Astrocyte (in vitro differentiated cells and primary cell): ENCODE measurements around the gene RASGEF1C. TPM values are rescaled to one million over a fixed set of nuclear protein-coding genes. Genes with fewer than 3 reads are reported as not detected.

Experiments
- DNase-seq: peaks from one replicate; pipeline ENCODE4 v3.0.0-alpha.2; 2010; ENCODE audit warnings: low read depth
- FAIRE-seq: peaks from 2 replicates; lab custom pipeline; 2011; peaks lifted over from hg19 to GRCh38; lab: Jason Lieb, UNC
- H2AFZ ChIP-seq: 2 replicates; pipeline ENCODE4 v1.6.0; 2012; ENCODE audit warnings: low read depth, low read length, inconsistent platforms
- H3K27ac ChIP-seq: 2 replicates; pipeline ENCODE4 v1.5.1; 2011; ENCODE audit warnings: low read depth, low read length, inconsistent platforms
- H3K27me3 ChIP-seq: 2 replicates; pipeline ENCODE4 v1.6.0; 2011; ENCODE audit warnings: low read length, inconsistent platforms; ENCODE audit not compliant: insufficient read depth
- H3K36me3 ChIP-seq: 2 replicates; pipeline ENCODE4 v1.5.1; 2011; ENCODE audit warnings: low read length, inconsistent platforms; ENCODE audit not compliant: insufficient read depth
- H3K4me1 ChIP-seq: 2 replicates; pipeline ENCODE4 v1.5.1; 2011; ENCODE audit warnings: low read length, inconsistent platforms; ENCODE audit not compliant: insufficient read depth
- H3K4me2 ChIP-seq: 2 replicates; pipeline ENCODE4 v1.6.0; 2012; ENCODE audit warnings: low read length, inconsistent platforms
- H3K4me3 ChIP-seq: 2 replicates; pipeline ENCODE4 v1.5.1; 2011; ENCODE audit warnings: low read depth, mild to moderate bottlenecking, low read length, inconsistent platforms; ENCODE audit not compliant: insufficient read depth
- H3K79me2 ChIP-seq: 2 replicates; pipeline ENCODE4 v1.6.0; 2012; ENCODE audit warnings: mild to moderate bottlenecking, low read length, inconsistent platforms; ENCODE audit not compliant: insufficient read depth
- H3K9ac ChIP-seq: 2 replicates; pipeline ENCODE4 v1.6.0; 2012; ENCODE audit warnings: mild to moderate bottlenecking, low read length, inconsistent platforms
- H3K9me3 ChIP-seq: 2 replicates; pipeline ENCODE4 v1.5.1; 2012; ENCODE audit warnings: low read depth, mild to moderate bottlenecking, low read length, inconsistent platforms; ENCODE audit not compliant: insufficient read depth
- H4K20me1 ChIP-seq: 2 replicates; pipeline ENCODE4 v1.6.0; 2012; ENCODE audit warnings: low read length, inconsistent platforms; ENCODE audit not compliant: insufficient read depth
- H3K27ac Mint-ChIP-seq: one replicate; pipeline ENCODE4 v1.8.0; 2021; ENCODE audit warnings: mild to moderate bottlenecking, mixed read lengths; ENCODE audit not compliant: unreplicated experiment
- H3K27me3 Mint-ChIP-seq: one replicate; pipeline ENCODE4 v1.8.0; 2021; ENCODE audit warnings: low read depth, mixed read lengths; ENCODE audit not compliant: unreplicated experiment
- H3K36me3 Mint-ChIP-seq: one replicate; pipeline ENCODE4 v1.8.0; 2021; ENCODE audit warnings: low read depth, mixed read lengths; ENCODE audit not compliant: unreplicated experiment
- H3K4me1 Mint-ChIP-seq: one replicate; pipeline ENCODE4 v1.8.0; 2021; ENCODE audit warnings: low read depth, mixed read lengths; ENCODE audit not compliant: unreplicated experiment
- H3K4me3 Mint-ChIP-seq: one replicate; pipeline ENCODE4 v1.8.0; 2021; ENCODE audit warnings: mild to moderate bottlenecking, moderate library complexity, mixed read lengths; ENCODE audit not compliant: unreplicated experiment
- H3K9me3 Mint-ChIP-seq: one replicate; pipeline ENCODE4 v1.8.0; 2021; ENCODE audit warnings: mild to moderate bottlenecking, mixed read lengths; ENCODE audit not compliant: unreplicated experiment
- EZH2 ChIP-seq: IDR thresholded peaks from 2 replicates; pipeline ENCODE4 v1.6.1; 2012; ENCODE audit warnings: mild to moderate bottlenecking, low read length, inconsistent platforms; ENCODE audit not compliant: insufficient read depth
- total RNA-seq: library from RNA; stranded (reverse); gene quantifications from 2 replicates; pipeline ENCODE4 v1.2.1, GENCODE V29; 2021
- TF ChIP-seq, protein P1 (sequence below): IDR thresholded peaks from 2 replicates; pipeline ENCODE4 v1.5.1; 2011; ENCODE audit warnings: low read depth, mild to moderate bottlenecking, inconsistent platforms, low read length, moderate library complexity; ENCODE audit not compliant: insufficient read depth

Gene RASGEF1C
- total RNA-seq, 1 donor from 2014 or later, result 0.41 TPM

DNA sequence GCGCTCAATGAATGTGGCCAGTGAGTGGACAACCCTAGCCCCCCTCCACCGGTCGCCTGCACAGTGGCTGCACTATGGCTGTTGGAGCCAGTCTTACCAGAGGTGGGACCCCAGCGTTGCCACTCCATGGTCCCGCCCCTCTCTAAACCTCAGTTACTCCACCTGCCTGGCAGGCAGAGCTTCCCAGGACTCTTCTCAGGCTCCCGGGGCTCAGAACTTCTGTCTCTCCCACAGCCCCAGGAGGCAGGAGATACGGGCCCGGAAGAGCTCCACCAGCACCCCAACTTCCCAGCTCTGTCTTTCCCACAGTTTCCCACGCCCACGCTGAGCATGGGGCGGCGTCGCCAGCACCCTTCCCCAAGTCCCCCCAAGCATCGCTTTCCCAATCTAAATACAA lies 975 bp downstream of the RASGEF1C start:
- Mint-ChIP-seq H3K4me3 (peak overlapping the region; percentile 79), H3K9me3 (peaks cover 3% of the 10 kb centered on the region), H3K36me3 (no peaks in the 10 kb centered on the region), H3K27ac (peak overlapping the region; percentile 50), H3K27me3 (peaks cover 39% of the 10 kb centered on the region), H3K4me1 (no peaks in the 10 kb centered on the region)
- no peak for TF ChIP-seq EZH2
- TF ChIP-seq, protein P1, sequence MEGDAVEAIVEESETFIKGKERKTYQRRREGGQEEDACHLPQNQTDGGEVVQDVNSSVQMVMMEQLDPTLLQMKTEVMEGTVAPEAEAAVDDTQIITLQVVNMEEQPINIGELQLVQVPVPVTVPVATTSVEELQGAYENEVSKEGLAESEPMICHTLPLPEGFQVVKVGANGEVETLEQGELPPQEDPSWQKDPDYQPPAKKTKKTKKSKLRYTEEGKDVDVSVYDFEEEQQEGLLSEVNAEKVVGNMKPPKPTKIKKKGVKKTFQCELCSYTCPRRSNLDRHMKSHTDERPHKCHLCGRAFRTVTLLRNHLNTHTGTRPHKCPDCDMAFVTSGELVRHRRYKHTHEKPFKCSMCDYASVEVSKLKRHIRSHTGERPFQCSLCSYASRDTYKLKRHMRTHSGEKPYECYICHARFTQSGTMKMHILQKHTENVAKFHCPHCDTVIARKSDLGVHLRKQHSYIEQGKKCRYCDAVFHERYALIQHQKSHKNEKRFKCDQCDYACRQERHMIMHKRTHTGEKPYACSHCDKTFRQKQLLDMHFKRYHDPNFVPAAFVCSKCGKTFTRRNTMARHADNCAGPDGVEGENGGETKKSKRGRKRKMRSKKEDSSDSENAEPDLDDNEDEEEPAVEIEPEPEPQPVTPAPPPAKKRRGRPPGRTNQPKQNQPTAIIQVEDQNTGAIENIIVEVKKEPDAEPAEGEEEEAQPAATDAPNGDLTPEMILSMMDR, result no peak
- Histone ChIP-seq H3K36me3 (no peaks in the 10 kb centered on the region), H3K9ac (no peak overlapping the region), H3K27me3 (peaks cover 14% of the 10 kb centered on the region), H3K27ac (no peak overlapping the region), H3K4me3 (no peak overlapping the region), H3K4me2 (peak overlapping the region; percentile 81), H4K20me1 (no peaks in the 10 kb centered on the region), H2AFZ (no peak overlapping the region), H3K9me3 (no peaks in the 10 kb centered on the region), H3K4me1 (no peaks in the 10 kb centered on the region), H3K79me2 (no peaks in the 10 kb centered on the region)
- no peak for FAIRE-seq
- no peak for DNase-seq

DNA sequence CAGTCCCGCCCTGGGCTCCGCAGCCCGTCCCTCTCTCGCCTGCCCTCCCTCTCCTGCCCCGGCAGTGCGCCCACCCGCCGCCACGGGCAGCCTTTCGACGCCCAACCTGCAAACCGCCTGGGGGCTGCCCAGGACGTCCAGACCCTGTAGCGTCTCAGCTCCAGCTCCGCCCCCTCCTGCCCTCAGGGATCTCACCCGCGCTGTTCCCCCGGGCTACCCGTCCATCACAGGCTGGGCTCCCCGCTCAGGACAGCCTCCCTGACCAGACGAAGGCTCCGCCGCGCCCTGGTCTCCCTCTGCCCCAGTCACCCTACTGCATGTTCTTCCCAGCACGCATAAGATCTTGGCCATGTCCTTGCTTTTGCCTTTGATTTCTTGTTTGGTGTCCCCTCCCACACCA lies 1.4 kb downstream of the RASGEF1C start:
- peak overlapping the region; percentile 34 for H3K4me3 Mint-ChIP-seq
- Histone ChIP-seq H3K9me3 (no peaks in the 10 kb centered on the region), H3K79me2 (no peaks in the 10 kb centered on the region), H3K4me1 (no peaks in the 10 kb centered on the region), H3K27ac (no peak overlapping the region), H3K27me3 (peaks cover 14% of the 10 kb centered on the region), H3K4me2 (no peak overlapping the region), H3K4me3 (no peak overlapping the region), H3K36me3 (no peaks in the 10 kb centered on the region), H3K9ac (no peak overlapping the region), H2AFZ (no peak overlapping the region), H4K20me1 (no peaks in the 10 kb centered on the region)
- H3K27me3 Mint-ChIP-seq, result peaks cover 37% of the 10 kb centered on the region
- peaks cover 3% of the 10 kb centered on the region for H3K9me3 Mint-ChIP-seq
- H3K36me3 Mint-ChIP-seq, result no peaks in the 10 kb centered on the region
- DNase-seq, result no peak
- no peak for FAIRE-seq
- no peak for TF ChIP-seq EZH2
- TF ChIP-seq, protein P1, result no peak
- H3K27ac Mint-ChIP-seq, result no peak overlapping the region
- no peaks in the 10 kb centered on the region for H3K4me1 Mint-ChIP-seq

- H3K4me3 Mint-ChIP-seq, result no peak overlapping the region
- no peaks in the 10 kb centered on the region for H3K79me2 ChIP-seq
- no peaks in the 10 kb centered on the region for H4K20me1 ChIP-seq
- no peak overlapping the region for H2AFZ ChIP-seq
- no peak overlapping the region for H3K4me2 ChIP-seq
- no peaks in the 10 kb centered on the region for H3K4me1 Mint-ChIP-seq
- no peaks in the 10 kb centered on the region for H3K9me3 ChIP-seq
- no peaks in the 10 kb centered on the region for H3K36me3 ChIP-seq
- H3K4me1 ChIP-seq, result no peaks in the 10 kb centered on the region
- TF ChIP-seq, protein P1, result no peak
- TF ChIP-seq EZH2, result no peak
- H3K9me3 Mint-ChIP-seq, result peaks cover 1% of the 10 kb centered on the region
- peaks cover 14% of the 10 kb centered on the region for H3K27me3 ChIP-seq
- DNase-seq (no peak), FAIRE-seq (no peak)
- no peaks in the 10 kb centered on the region for H3K36me3 Mint-ChIP-seq
- H3K27me3 Mint-ChIP-seq, result peaks cover 32% of the 10 kb centered on the region
- H3K27ac ChIP-seq, result no peak overlapping the region
- no peak overlapping the region for H3K9ac ChIP-seq
- H3K27ac Mint-ChIP-seq, result no peak overlapping the region
- H3K4me3 ChIP-seq, result no peak overlapping the region
Measured at GRCh38 chr5:180206993-180207392, 2.0 kb downstream of the RASGEF1C start.
